ENCODE data around the gene TRIM54. TPM values are rescaled to one million over a fixed set of nuclear protein-coding genes. Genes with fewer than 3 reads are reported as not detected.

Gene TRIM54
- total RNA-seq, 1 experiment from 2014 or later: 2.0 TPM

DNA sequence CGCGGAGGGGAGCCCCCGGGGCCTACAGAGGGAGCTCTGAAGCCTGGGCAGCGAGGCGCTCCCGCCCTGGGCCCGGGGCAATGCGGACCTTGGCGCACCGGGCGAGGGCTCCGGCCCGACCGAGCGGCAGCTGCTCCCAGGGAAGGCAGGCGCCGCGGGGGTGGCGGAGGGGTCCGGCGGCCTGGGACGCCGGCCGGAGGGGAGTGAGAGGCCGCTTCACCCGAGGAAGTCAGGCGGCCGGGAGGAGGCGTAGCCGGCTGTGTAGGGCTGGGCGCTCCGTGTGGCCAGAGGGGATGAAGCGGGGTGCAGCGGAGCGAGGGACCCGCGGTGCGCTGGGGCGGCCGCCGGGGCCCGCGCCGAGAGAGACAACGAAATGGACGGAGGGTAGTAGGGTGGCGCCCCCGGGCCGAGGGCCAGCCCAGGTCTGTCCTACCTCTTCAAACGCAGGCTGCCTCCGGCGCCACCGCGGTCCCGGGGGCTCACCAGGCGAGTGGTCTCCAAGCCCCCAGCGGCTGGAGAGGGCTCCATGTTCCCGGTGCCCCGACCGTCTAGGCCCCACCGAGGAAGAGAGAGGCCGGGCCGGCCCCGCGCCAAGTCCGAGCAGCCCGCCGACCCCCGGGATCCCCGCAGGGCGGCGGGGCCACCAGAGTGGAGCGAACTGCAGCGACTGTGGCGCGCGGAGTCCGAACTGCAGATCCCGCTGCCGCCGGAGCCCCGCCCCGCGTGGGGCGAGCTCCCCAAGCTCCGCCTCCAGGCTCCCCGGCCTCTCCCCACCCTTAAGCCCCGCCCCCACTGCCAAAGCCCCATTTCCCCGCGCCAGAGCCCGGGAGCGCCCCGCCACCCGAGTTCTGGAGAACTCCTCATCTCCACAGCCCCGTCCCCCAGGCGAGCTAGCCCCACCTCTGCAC lies 19.6 kb upstream of the TRIM54 start, which contains the start of gene SLC30A3:
SLC30A3 (minus strand) TSS at position 669 of the 908 bp plus-strand sequence; CDS start at position 528, 141 bp downstream.
- H3K9me3 ChIP-seq (ENCODE audit: control insufficient read depth in 1 of 2, insufficient read depth in 1 of 2, low read depth in 1 of 2, low read length in 2 of 2): no peaks in the 10 kb centered on the region
- H4K20me1 ChIP-seq (ENCODE audit: insufficient read depth): no peaks in the 10 kb centered on the region
- H3K9me2 ChIP-seq (ENCODE audit: insufficient read depth): no peaks in the 10 kb centered on the region
- peaks cover 13% of the 10 kb centered on the region; the same call in 1 of the 2 replicates for H3K79me2 ChIP-seq (ENCODE audit: insufficient read depth, low read length)
- 0 out of 4 replicates have a peak, but pooled peaks cover 0 to 2% of the 10 kb centered on the region in 2 experiments for H3K36me3 ChIP-seq (ENCODE audit: control insufficient read depth in 1 of 2, insufficient read depth in 2 of 2, low read length in 2 of 2)
- peak; percentile 81 for ATAC-seq
- peak within 1 kb of the TSS; percentile 99 for H3K4me2 ChIP-seq (ENCODE audit: low read length)
- ChIA-PET CTCF (interaction anchor here (1.0 to 1.6 kb wide), 3 partner anchors 18 to 40 kb away, joined by 3 to 6 read pairs (median 4); no protein-coding TSS in a partner anchor), POLR2A (interaction anchor here (1.1 to 1.8 kb wide), 4 partner anchors 10 to 30 kb away, joined by 3 to 6 read pairs (median 4); no protein-coding TSS in a partner anchor), RAD21 (ENCODE audit: low non-redundant PET in 1 of 2, low total read pairs in 2 of 2, uncharacterized antibody in 2 of 2, unreplicated experiment in 2 of 2) (interaction anchor here in 1 of 2 experiments (1.0 kb wide), 1 partner anchor 40 kb away, joined by 4 read pairs; no protein-coding TSS in a partner anchor)
- no peak within 1 kb of the TSS for H2AFZ ChIP-seq (ENCODE audit: low read depth, low read length, poor library complexity, severe bottlenecking)
- peaks cover 13% of the 10 kb centered on the region; the same call in 1 of the 2 replicates for H3K27me3 ChIP-seq (ENCODE audit: insufficient read depth, low read length)
- BruUV-seq (replicated peaks): no TSS peak
- peaks cover 19 to 37% of the 10 kb centered on the region in 2 experiments for H3K4me1 ChIP-seq (ENCODE audit: control insufficient read depth in 1 of 2, insufficient read depth in 2 of 2, low read length in 2 of 2)
- intact Hi-C loops (cut with micrococcal nuclease): loop anchor here (5.0 kb wide), 1 partner anchor 60 kb away; the partner anchor contains the start of gene MPV17
- H3K4me3 ChIP-seq (replicated peaks in 1 of 2; ENCODE audit: low read depth in 1 of 2, low read length in 2 of 2): peak within 1 kb of the TSS; percentile 73 to 84
- DNase-seq (ENCODE audit: low read depth, low spot score): peak; percentile 44
- H3K27ac ChIP-seq (ENCODE audit: low read depth, low read length): peak within 1 kb of the TSS; percentile 58; the same call in 1 of the 2 replicates
- H3K9ac ChIP-seq (ENCODE audit: low read length): peak within 1 kb of the TSS; percentile 79
- TF ChIP-seq ZNF274 (IDR thresholded peaks at IDR 0.05; ENCODE audit: low read depth, low read length) (no peak), POLR2A (IDR thresholded peaks at IDR 0.05; ENCODE audit: borderline replicate concordance, extremely low read depth, insufficient read depth, insufficient read length) (peak; percentile 72), SRF (IDR thresholded peaks at IDR 0.05; ENCODE audit: low read depth) (no peak), ZFX (IDR thresholded peaks at IDR 0.05) (peak; percentile 76), POLR2AphosphoS5 (IDR thresholded peaks at IDR 0.05; ENCODE audit: low read depth, low read length) (peak; percentile 96), CBX3 (IDR thresholded peaks at IDR 0.05; ENCODE audit: low read depth) (no peak), FOSL1 (IDR thresholded peaks at IDR 0.05; ENCODE audit: low read depth) (no peak), EZH2 (IDR thresholded peaks at IDR 0.05) (no peak), EGR1 (IDR thresholded peaks at IDR 0.05; ENCODE audit: low read depth) (no peak), YY1 (IDR thresholded peaks at IDR 0.05; ENCODE audit: extremely low read depth, insufficient replicate concordance, low read depth, low read length) (peak; percentile 32)
- TF ChIP-seq, protein P1, sequence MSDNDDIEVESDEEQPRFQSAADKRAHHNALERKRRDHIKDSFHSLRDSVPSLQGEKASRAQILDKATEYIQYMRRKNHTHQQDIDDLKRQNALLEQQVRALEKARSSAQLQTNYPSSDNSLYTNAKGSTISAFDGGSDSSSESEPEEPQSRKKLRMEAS (IDR thresholded peaks at IDR 0.05): no peak

All from HCT116 (cell line).